Esophagus muscularis mucosa (tissue), 4 donors: ENCODE data around the gene GSE1.

ENCODE experiments used
- CTCF ChIP-seq, 3 experiments: fragments of 200-600 bp in 2 of 3; fragments of 450-650 bp in 1 of 3; sonication (generic) in 2 of 3; IDR thresholded peaks; one replicate each; pipeline ENCODE4 v1.5.1; 2017 to 2019; ENCODE audit warnings: antibody characterized with exemption in 3 of 3, mild to moderate bottlenecking in 2 of 3, moderate library complexity in 1 of 3
- EP300 ChIP-seq: sonication (generic); formaldehyde crosslinking; IDR thresholded peaks from one replicate; pipeline ENCODE4 v1.6.1; 2017; ENCODE audit warnings: antibody characterized with exemption
- POLR2A ChIP-seq: fragments of 450-650 bp; IDR thresholded peaks from one replicate; pipeline ENCODE4 v1.6.1; 2017; ENCODE audit warnings: antibody characterized with exemption, moderate library complexity, mild to moderate bottlenecking, low read depth
- POLR2AphosphoS5 ChIP-seq, 2 donors: sonication (generic); formaldehyde crosslinking; IDR thresholded peaks; one replicate each; pipeline ENCODE4 v1.6.1; 2017; ENCODE audit warnings: antibody characterized with exemption in 2 of 2

DNA sequence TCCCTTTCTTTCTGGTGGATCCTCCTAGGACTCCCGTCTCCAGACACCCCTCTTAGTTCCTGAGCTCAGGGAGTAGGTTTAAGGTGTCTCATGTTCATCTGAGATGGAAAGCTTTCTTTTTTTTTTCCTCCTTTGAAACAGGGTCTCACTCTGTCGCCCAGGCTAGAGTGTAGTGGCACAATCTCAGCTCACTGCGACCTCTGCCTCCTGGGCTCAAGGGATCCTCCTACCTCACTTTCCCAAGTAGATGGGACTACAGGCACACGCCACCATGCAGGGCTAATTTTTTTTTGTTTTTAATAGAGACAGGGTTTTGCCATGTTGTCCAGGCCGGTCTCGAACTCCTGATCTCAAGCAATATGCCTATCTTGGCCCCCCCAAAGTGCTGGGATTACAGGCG, 3.6 kb upstream of the GSE1 start:
- TF ChIP-seq CTCF (IDR thresholded peaks at IDR 0.05) = no peak
- TF ChIP-seq POLR2A = no peak
- no peak for TF ChIP-seq POLR2AphosphoS5 (IDR thresholded peaks at IDR 0.05)
- no peak for TF ChIP-seq EP300
